ENCODE data around the gene AFDN. TPM values are rescaled to one million over a fixed set of nuclear protein-coding genes. Genes with fewer than 3 reads are reported as not detected.

Gene AFDN
- total RNA-seq, 1 experiment from 2014 or later, result 177 TPM

DNA sequence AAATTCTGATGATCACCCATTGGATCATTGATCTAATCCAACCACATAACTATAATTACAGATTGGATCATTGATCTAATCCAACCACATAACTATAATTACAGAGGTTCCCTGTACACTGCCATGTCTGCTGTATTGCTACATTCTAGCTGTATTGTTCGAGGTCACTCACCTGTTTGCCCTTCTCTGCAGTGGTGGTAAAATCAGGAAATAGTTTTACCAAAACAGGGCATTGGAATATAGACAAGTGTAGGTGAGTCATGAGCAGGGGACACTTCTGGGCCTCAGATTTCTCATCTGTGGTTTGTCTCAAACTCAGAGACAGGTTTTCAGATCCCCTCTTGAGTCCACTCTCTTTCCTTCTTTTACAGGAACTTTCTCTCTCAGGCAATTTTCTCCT is 9.0 kb upstream of the AFDN start:
- Mint-ChIP-seq H3K4me3 (ENCODE audit: unreplicated experiment) (no peak overlapping the region), H3K27me3 (ENCODE audit: insufficient read depth, unreplicated experiment) (no peaks in the 10 kb centered on the region), H3K4me1 (ENCODE audit: low read depth, unreplicated experiment) (peaks cover 17% of the 10 kb centered on the region), H3K27ac (ENCODE audit: unreplicated experiment) (no peak overlapping the region), H3K9me3 (ENCODE audit: unreplicated experiment) (no peaks in the 10 kb centered on the region), H3K36me3 (ENCODE audit: insufficient read depth, unreplicated experiment) (peaks cover 8% of the 10 kb centered on the region)
- TF ChIP-seq, protein P1, sequence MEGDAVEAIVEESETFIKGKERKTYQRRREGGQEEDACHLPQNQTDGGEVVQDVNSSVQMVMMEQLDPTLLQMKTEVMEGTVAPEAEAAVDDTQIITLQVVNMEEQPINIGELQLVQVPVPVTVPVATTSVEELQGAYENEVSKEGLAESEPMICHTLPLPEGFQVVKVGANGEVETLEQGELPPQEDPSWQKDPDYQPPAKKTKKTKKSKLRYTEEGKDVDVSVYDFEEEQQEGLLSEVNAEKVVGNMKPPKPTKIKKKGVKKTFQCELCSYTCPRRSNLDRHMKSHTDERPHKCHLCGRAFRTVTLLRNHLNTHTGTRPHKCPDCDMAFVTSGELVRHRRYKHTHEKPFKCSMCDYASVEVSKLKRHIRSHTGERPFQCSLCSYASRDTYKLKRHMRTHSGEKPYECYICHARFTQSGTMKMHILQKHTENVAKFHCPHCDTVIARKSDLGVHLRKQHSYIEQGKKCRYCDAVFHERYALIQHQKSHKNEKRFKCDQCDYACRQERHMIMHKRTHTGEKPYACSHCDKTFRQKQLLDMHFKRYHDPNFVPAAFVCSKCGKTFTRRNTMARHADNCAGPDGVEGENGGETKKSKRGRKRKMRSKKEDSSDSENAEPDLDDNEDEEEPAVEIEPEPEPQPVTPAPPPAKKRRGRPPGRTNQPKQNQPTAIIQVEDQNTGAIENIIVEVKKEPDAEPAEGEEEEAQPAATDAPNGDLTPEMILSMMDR (IDR thresholded peaks at IDR 0.05; ENCODE audit: insufficient read depth in 1 of 2, low read depth in 1 of 2, low read length in 1 of 2, severe bottlenecking in 1 of 2, unreplicated experiment in 1 of 2), result no peak
- Histone ChIP-seq H3K4me1 (peaks cover 4% of the 10 kb centered on the region; the same call in 1 of the 2 replicates), H3K4me3 (ENCODE audit: low read depth, low read length) (no peak overlapping the region), H3K36me3 (ENCODE audit: control insufficient read depth, insufficient read depth, low read length) (peaks cover 2% of the 10 kb centered on the region; the same call in 1 of the 2 replicates), H3K9me3 (no peaks in the 10 kb centered on the region), H3K27me3 (replicated peaks; ENCODE audit: control insufficient read depth, insufficient read depth, low read length) (no peaks in the 10 kb centered on the region)
- CTCF ChIA-PET, result no interaction called here
- POLR2A ChIA-PET, result no interaction called here
- no TSS peak for BruUV-seq (replicated peaks)
- intact Hi-C loops (cut with micrococcal nuclease; ENCODE audit: unreplicated experiment), result loop anchor here (5.0 kb wide), 1 partner anchor 70 kb away; no protein-coding TSS in a partner anchor
- DNase-seq, result no peak

DNA sequence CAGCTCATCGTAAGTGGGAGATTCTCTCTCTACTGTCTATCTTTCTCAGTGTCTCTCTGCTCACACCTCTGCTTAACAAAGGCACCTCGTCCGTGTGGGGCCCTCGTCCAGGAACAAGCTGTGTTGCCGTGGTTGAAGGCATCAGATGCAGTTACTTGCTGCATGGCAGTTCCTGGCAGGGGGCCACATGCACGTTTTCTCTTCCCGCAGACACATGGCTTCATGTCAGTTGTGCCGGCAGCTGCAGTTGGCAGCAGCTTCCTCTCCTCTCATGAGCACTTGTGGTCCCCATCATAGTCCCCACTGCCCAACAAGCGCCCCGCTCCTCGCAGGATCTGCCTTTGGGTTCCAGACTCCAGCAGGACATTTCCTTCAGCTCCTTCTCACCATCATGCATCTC is 7.1 kb upstream of the AFDN start:
- H3K27me3 ChIP-seq (replicated peaks; ENCODE audit: control insufficient read depth, insufficient read depth, low read length), result no peaks in the 10 kb centered on the region
- Mint-ChIP-seq H3K36me3 (ENCODE audit: insufficient read depth, unreplicated experiment) (peaks cover 8% of the 10 kb centered on the region), H3K27me3 (ENCODE audit: insufficient read depth, unreplicated experiment) (no peaks in the 10 kb centered on the region), H3K27ac (ENCODE audit: unreplicated experiment) (no peak overlapping the region), H3K4me3 (ENCODE audit: unreplicated experiment) (no peak overlapping the region), H3K9me3 (ENCODE audit: unreplicated experiment) (no peaks in the 10 kb centered on the region), H3K4me1 (ENCODE audit: low read depth, unreplicated experiment) (peaks cover 17% of the 10 kb centered on the region)
- ChIA-PET CTCF (no interaction called here), POLR2A (no interaction called here)
- no peak overlapping the region for H3K4me3 ChIP-seq (ENCODE audit: low read depth, low read length)
- no peaks in the 10 kb centered on the region for H3K9me3 ChIP-seq
- intact Hi-C loops (cut with micrococcal nuclease; ENCODE audit: unreplicated experiment), result loop anchor here (5.0 kb wide), 1 partner anchor 72 kb away; no protein-coding TSS in a partner anchor
- DNase-seq, result no peak
- no TSS peak for BruUV-seq (replicated peaks)
- H3K36me3 ChIP-seq (ENCODE audit: control insufficient read depth, insufficient read depth, low read length), result peaks cover 2% of the 10 kb centered on the region; the same call in 1 of the 2 replicates
- TF ChIP-seq, protein P1 (IDR thresholded peaks at IDR 0.05; ENCODE audit: insufficient read depth in 1 of 2, low read depth in 1 of 2, low read length in 1 of 2, severe bottlenecking in 1 of 2, unreplicated experiment in 1 of 2), result no peak
- peaks cover 4% of the 10 kb centered on the region; the same call in 1 of the 2 replicates for H3K4me1 ChIP-seq

DNA sequence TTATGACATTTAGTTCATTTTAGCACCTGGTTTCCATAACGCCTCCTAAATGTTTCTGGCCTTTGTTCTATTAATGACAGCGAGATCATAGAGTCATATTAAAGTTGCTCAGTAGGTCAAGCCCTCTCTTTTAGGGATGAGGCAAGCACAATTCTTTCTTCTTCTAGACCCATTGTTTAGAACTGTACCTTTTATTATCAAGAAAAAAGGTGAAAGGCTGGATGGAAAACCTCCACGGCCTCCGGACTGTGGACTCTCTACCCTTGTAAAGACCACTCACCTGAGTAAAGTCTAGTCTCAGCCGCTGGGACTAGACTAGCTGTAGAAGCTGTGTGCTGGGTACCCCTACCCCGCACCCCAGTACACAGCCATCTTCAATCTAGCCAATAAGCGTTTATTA is 6.0 kb upstream of the AFDN start:
- ChIA-PET POLR2A (no interaction called here), CTCF (no interaction called here)
- BruUV-seq (replicated peaks), result no TSS peak
- Histone ChIP-seq H3K27me3 (replicated peaks; ENCODE audit: control insufficient read depth, insufficient read depth, low read length) (no peaks in the 10 kb centered on the region), H3K4me1 (peaks cover 11% of the 10 kb centered on the region; the same call in 1 of the 2 replicates), H3K4me3 (ENCODE audit: low read depth, low read length) (no peak overlapping the region), H3K9me3 (no peaks in the 10 kb centered on the region), H3K36me3 (ENCODE audit: control insufficient read depth, insufficient read depth, low read length) (peaks cover 2% of the 10 kb centered on the region; the same call in 1 of the 2 replicates)
- Mint-ChIP-seq H3K4me1 (ENCODE audit: low read depth, unreplicated experiment) (peaks cover 17% of the 10 kb centered on the region), H3K36me3 (ENCODE audit: insufficient read depth, unreplicated experiment) (peaks cover 9% of the 10 kb centered on the region), H3K27me3 (ENCODE audit: insufficient read depth, unreplicated experiment) (no peaks in the 10 kb centered on the region), H3K4me3 (ENCODE audit: unreplicated experiment) (no peak overlapping the region), H3K27ac (ENCODE audit: unreplicated experiment) (no peak overlapping the region), H3K9me3 (ENCODE audit: unreplicated experiment) (no peaks in the 10 kb centered on the region)
- TF ChIP-seq, protein P1 (IDR thresholded peaks at IDR 0.05; ENCODE audit: insufficient read depth in 1 of 2, low read depth in 1 of 2, low read length in 1 of 2, severe bottlenecking in 1 of 2, unreplicated experiment in 1 of 2), result no peak
- DNase-seq, result no peak
- intact Hi-C loops (cut with micrococcal nuclease; ENCODE audit: unreplicated experiment), result loop anchor here (10.0 kb wide), 1 partner anchor 316 kb away; no protein-coding TSS in a partner anchor

Data from Caco-2 (cell line).